ENCODE results near the gene ATP6V1G2.

The ATP6V1G2 gene

DNA sequence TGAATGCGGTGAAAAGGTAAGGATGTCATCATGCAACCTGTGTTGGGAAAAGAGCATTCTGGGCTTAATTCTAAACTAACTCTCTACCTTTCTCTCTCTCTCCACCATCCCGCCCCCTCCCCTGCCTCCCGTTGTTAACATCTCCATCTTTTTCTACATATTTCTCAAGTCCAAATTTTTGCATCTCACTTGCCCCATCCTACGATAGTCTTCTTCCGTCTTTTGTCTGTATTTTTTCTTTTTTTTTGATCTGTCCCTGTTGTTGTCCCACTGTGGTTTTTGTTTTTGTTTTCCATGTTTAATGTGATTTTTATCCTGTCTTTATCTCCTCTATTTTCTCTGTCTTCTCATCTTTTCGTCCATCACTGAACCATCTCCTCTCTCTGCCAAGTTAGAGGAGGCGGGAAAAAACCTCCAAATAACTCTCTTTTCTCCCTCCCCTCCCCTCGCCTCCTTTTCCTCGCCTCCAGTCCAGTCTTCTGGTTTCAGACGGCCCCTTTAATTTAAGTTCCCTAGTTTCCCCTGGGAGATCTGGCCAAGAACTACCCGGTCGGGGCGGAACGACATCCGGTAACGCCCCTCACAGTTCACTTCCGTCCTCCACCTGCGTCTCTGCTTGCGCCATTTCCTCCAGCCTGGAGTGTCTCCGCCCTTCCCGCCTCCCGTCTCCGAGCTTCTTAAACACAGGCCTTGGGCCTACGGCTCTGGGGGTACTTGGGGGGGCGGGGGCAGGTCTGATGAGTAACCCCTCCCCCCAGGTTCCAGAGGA, 734 bp upstream of the ATP6V1G2 start, which contains the start of gene NFKBIL1:
TSS of gene NFKBIL1 (plus strand) at position 651 of the 769 bp plus-strand sequence. CDS start at position 738, 87 bp downstream.
- DNase-seq = peak; percentile 91

DNA sequence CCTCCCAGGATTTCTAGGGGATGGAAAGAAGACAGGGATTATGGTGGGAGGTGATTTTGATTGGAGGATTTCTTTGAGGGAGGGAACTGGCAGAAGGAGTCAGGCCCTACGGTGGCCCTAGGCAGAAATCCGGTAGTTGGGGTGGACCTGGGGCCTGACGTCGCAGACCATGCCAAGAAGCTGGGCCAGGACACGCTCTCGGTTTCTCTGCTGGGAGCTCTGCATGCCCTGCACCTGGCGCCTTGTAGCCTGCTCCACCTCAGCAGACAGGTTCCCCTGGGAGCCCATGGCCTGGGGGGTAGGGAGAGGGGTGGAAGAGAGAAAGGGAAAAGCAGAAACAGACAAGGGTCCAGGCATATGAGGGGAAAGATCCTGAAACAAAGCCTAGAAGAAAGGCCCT, 1.1 kb downstream of the ATP6V1G2 start:
- no peak for DNase-seq

DNA sequence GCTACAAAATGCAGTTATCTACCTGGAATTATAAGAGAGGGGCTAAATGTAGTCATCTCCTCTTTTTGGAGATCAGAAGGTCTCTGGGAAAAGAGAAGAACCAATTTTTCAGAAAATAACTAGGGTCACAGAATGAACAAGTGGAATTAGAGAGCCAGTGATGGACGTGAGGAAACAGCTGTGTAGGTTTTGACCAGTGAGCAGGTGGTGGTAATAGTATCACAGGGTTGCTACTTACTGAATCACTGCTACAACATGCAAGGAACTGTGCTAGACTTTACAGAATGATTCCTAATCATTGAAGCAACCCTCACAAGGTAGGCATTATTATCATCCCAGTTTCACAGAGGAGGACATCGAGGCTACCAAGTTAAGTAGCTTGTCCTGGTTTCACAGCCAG, 1.7 kb downstream of the ATP6V1G2 start:
- DNase-seq = no peak

DNA sequence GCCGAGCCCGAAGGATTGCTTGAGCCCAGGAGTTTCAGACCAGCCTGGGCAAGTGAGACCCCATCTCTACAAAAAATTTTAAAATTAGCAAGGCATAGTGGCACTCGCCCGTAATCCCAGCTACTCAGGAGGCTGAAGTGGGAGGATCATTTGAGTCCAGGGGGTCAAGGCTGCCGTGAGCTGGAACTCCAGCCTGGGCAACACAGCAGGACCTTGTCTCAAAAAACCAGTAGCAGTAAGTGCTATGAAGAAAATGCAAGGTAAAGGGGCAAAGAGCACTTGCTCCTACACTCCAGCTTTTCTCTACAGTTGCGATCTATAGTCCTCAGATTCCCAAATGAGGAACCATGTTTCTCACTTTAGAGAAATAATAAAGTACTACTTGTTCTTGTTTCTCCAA, 2.8 kb downstream of the ATP6V1G2 start:
- DNase-seq = no peak

DNA sequence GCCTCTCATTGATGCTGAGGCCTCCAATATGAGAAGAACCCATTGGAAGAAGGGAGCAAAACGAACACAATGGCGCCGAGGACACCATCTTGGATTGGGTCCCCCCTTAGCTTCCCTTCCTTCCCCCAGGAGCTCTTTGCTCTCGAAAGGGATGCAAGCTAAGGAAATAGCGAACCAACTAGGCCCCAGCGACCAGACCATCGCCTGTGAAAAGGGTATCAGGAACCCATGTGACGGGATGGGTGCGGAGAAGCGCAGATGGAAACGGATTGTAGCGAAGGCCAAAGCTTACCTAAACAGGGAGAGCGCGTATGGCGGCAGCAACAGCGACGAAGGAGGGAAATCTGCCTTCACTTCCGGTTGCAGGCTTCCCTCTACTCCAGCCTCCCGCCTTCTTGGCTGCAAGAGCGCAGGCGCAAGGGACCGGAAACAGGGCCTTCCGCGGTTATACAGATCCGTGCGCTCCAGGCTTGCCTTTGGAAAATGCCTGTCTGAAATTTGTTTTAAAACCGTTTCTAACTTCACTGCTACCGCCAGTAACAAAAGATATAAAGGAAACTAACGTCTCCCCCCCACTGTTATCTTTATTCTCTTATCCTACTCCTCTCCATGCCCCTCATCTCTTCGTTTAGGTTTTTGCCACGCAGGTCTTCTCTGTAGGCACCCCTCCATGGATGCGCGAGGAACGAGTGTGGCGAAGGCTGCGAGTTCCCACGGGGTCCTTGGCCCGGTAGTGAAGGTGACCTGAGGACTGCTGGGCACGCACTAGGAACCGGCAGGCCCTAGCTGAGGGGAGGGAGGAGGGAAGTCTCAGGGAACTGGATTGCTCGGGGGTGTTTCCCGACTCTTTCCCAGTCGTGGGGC, 4.5 kb downstream of the ATP6V1G2 start, which contains the start of gene DDX39B:
TSS of gene DDX39B (minus strand) at position 346 of the 864 bp plus-strand sequence. CDS start 1,471 bp downstream, outside the sequence.
- peak; percentile 95 for DNase-seq

DNA sequence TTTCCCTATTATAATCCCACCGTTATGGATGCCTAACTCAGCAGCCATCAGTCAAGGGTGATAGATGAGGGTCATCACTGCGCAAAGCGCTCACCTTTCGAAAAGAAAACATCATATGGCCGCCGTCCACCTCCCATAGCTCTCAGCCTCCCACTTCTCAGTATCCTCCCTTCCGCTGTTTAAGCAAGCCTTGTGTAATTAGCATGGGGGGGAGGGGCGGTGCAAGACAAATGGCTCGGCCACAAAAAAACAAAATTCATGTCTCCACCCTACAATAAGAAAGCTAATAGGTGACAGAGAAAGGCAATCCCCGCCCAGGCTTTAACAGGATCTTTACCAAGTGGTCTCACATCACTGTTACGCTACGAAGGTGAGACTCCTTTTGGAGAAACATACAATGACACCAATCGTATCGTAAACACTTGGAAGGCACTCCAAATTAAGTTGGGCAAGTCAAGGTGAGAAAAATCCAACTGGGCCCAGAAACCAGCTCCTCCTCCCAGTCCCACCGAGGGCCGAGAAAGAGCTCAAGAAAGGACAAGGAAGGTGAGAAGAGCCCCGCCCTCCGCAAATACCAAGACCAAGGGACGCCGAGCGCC, 5.2 kb downstream of the ATP6V1G2 start:
- DNase-seq = peak; percentile 71

DNA sequence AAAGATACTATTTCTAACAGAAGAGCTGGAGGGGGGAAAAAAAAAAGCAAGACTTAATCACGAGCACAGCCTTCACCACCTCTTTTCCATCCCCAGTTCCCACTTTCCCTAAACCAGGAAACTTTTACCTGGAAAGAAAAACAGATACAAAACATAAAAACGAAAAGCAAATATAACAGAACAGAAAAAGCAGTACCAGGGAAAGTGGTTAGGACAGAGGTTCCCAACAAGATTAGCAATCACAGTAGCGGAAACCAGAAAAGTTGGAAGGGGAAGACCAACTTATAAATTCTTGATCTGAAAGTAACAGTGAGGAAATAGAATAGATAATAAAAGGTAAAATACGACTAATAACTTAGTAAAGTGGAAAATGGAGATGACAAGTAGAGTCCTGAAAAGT, 5.8 kb downstream of the ATP6V1G2 start:
- DNase-seq = no peak

DNA sequence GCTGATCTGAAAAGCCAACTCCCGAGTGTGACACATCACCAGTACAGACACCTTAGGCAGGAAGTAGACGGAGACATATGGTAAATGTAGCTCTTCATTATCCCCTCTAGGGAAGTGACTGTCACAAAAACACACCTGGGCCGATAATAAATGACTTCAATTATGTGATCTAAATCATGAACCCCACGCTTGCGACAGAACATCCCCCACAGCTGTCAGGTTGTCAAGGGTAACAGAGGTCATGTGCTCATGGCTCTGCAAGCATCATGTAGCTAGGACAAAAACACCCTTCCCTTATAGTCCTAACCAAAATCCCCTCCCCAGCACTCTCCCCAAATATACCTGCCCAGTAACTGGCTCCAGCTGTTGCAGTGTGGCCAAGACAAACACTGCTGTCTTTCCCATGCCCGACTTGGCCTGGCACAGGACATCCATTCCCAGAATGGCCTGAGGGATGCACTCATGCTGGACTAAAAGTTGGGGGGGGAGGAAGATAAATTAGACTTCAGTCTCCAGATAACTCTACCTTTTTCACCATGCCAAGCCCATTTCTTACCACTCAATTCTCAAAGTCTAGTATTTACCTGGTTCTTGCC, 7.5 kb downstream of the ATP6V1G2 start:
- DNase-seq = no peak

DNA sequence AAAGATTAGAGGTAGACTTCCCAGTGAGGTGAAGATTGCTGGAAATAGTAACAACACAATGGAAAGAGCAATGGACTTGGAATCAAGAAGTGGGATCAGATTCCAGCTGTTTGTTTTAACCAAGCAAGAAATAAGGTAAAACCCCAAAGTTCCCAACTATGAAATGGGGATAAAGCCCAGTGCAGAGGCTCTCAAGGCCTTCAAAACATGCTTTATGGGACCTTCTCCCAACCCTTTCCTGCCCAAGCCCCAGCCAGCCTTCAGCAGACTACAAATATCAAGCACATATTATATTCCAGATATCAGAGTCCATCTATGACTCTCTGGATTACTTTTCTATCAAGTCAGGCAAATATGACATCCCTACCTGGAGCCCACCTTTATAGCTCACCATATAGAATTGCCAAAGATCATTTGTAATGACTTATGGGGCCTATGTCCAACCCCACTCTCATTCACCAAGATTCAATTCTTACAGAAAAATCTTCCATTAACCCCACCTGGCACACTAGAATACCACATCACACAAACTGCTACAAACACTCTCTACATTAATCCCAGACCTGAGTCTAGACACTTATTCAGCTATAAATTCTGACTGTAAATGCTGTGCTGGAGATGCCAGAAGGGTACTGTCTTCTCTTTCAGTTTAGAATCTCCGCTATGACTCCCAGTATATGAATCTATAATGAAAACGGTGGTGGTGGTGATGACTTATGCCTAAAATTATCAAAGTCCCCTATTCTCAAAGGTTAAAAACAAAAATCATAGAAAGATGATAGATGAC, 10.7 kb downstream of the ATP6V1G2 start:
- DNase-seq = no peak

DNA sequence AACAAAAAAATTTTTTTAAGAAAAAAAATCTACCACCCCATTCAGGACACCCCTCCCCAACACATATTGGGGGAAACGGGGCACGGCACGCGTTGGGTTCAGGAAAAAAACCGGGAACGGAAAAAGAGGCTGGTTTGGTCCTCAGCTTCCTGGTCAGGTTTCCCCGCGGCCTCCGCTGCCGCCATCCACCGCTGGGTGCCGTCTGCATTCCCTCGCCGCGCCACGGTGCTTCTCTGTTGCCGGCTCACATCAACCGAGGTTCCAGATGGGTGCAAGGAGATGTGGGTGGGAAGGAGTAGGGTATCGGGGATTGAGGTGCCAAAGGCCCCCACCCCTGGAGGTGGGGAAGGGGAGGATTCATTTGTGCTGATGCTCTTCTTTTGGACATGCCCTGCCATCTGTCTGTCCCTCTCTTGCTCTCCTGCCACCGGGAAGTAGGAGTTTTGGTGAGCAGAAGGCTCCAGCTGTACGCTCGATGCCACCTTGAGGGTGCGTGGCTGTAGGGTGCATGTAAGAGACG, 11.8 kb downstream of the ATP6V1G2 start:
- DNase-seq = no peak

DNA sequence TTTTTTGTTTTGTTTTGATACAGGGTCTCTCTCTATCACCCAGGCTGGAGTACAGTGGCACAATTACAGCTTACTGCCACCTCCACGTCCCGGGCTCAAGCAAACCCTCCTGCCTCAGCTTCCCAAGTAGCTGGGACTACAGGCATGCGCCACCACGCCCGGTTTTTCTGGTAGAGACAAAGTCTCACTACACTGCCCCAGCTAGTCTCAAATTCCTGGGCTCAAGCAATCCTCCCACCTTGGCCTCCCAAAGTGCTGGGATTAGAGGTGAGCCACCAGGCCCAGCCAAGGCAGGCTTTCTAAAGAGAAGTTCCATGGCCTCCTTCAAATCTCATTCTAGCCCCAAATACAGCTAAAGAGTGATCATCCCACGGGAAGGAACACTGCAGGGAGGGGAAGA, 12.4 kb downstream of the ATP6V1G2 start:
- DNase-seq = no peak

DNA sequence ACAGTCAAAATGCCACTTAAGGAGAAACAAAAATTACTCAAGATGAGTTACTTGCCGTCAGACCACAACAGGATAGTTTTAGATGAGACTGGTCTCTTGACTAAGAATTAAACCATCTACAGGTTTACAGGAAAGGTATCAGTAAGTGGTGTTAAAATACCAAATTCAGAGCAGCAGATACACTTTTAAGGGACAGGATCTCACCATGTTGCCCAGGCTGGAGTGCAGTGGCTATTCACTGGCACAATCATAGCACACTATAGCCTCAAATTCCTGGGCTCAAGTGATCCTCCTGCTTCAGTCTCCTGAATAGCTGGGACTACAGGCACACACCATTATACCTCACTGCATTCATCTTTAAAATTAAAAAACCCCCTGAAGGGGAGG, 13.0 kb downstream of the ATP6V1G2 start:
- DNase-seq = no peak

DNA sequence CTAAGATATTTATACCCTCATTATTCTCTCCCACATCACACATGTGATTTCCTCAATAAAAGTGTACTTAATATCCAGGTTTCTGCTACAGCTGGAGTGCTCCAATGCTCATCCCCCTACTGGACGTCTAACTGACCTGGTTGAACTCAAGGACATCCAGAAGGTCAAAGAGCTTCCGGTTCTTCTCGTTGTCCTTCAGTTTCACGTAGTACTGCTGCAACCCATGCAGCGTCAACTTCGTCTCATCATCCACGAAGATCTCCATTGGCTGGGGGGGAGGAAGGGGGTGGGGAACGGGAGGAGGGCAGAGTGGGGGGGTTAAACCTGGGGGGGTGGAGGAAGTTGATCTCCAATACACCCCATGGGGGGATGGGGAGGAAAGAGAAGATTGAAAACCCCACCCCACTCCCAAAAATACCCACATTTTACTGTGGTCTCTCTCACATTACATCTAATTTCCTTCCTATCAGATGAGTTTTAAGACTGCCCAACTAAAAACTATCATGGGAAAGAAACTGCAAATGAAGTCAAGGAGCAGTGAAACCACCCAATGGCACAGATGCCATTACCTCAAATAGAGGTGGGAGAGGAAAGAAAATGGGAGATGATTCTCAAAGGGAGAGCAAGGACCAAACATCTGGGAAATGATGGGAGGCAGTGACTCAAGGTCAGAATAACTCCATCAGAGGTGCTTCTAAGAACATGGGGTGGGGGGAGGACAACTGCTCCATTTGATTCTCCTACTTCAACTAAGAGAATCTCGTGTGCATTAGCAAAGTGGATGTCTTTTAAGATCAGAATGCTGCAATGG, 13.6 kb downstream of the ATP6V1G2 start:
- DNase-seq = no peak

DNA sequence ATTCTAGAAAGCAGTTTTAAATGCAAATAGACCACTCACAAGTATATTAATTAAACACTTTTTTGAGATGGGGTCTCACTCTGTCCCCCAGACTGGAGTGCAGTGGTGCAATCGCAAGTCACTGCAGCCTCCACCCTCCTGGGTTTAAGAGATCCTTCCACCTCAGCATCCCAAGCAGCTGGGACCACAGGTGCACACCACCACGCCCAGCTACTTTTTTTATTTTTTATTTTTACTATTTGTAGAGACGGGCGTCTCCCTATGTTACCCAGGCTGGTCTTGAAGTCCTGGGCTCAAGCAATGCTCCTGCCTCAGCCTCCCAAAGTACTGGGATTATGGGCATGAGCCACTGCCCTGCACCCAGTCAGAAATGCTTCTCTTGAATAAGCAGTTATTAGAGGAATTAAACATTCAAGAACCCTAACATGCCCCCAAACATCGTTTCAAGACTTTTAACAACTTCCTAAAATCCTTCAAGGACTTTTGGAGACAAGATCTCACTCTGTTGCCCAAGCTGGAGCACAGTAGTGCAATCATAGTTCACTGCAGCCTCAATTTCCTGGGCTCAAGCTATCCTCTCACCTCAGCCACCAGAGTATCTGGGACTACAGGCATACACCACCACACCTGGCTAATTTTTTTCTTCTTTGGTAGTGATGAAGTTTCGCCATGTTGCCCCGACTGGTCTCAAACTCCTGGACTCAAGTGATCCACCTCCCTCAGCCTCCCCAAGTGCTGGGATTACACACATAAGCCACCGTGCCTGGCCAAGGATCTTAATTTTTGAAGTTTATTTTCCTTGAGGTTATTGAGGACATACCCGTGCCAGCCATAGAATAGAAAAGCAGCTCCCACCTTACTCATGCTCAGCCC, 14.4 kb downstream of the ATP6V1G2 start:
- no peak for DNase-seq

DNA sequence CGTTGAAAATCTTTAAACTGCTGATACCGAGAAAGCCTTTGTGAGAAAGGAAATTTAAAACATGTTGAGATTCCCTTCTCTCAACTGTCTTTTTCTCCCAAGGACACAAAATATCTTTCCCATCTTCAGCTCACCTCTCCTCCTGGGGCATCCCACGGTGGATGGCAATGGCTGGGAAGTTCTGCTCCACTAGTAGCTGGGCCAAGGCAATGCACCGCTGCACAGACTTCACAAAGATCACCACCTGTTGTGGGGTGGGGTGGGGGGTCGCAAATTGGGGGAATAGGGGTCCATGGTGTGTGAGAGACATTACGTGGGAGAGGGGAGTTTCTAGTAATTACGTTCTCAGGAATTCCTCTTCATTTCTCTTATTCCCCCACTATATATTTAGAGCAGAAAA, 15.2 kb downstream of the ATP6V1G2 start:
- no peak for DNase-seq

DNA sequence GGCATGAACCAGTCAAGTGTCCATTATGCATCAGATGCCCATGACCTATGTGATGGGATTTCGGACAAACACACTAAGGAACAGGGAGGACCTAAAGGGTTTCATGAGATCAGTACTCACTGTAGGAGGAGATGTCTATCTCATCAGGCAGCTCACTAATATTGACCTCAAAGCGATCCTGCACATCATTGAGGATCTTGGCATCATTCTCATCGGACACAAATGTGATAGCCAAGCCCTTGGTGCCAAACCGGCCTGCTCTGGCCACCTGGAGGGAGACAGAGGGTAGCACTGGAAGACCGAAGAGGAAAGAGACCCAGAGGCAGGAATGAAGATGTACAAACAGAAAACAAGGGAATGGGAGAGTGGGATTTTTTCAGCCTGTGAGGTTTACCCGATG, 15.7 kb downstream of the ATP6V1G2 start:
- DNase-seq = no peak

DNA sequence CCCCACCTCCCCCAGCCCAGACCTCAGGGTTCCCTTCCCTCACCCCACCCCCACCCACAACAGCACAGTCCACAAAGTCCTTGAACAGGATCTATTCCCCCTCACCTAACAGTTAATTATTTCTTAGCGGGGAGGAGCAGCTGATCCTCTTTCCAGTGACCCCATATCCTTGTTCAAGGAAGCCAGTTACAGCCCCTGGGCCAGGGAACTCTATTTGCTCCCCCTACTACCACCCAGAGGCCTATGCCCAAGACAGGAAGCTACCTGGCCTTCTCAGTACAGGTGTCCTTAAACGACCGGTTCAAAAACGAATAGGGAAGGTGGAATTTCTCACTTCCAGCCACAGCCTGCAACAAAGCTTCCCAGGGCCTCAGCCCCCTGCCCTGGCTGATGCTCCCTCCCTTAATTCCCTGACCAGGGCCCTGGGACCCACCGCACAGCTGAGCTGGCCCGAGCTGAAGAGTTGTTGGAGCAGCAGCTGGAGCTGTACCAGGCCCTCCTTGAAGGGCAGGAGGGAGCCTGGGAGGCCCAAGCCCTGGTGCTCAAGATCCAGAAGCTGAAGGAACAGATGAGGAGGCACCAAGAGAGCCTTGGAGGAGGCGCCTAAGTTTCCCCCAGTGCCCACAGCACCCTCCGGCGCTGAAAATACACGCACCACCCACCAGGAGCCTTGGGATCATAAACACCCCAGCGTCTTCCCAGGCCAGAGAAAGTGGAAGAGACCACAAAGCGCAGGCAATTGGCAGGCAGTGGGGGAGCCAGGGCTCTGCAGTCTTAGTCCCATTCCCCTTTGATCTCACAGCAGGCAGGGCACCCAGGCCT, 16.9 kb downstream of the ATP6V1G2 start:
- DNase-seq = no peak

DNA sequence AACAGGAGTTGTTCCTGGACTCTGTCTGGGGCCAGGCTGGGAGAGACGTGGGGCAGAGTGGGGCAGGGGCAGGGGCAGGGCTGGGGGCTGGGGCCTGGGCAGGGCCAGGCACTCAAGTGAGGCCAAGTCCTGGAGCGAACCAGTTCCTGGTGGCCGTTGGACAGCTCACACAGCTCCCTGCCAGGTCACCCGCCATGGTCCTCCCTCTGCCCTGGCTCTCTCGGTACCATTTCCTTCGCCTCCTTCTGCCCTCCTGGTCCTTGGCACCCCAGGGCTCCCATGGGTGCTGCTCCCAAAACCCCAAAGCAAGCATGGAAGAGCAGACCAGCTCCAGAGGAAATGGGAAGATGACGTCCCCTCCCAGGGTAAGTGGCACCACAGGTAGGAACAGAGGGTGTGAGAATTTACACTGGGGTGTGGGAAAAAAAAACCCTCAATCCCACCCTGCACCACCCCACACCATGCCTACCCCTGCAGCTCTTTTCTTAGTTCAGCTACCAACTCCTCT, 17.5 kb downstream of the ATP6V1G2 start, which contains the start of gene MCCD1:
TSS of gene MCCD1 (plus strand) at position 142 of the 508 bp plus-strand sequence. CDS start at position 195, 53 bp downstream.
- DNase-seq = no peak

DNA sequence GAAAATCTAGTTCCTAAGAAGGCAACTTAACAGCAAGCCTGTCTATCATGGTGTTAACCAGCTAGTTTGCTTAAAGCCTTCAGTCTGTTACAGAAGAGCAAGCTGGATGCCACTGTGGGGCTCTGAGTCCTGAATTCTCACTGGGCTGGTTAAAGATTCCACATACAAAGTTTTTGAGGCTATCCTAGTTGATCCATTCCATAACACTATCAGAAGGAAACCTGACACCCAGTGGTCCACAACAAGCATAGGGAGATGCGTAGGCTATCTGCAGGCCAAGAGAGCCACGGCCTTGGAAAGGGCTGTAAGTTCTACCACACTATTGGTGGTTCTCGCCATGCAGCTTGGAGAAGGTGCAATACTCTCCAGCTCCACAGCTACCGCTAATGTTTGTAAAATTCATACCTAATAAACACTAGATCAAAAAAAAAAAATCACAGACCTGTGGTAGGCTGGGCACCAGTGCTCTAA, 18.1 kb downstream of the ATP6V1G2 start:
- DNase-seq = no peak
